ENCODE data around the gene OR4A16.

The OR4A16 gene, protein sequence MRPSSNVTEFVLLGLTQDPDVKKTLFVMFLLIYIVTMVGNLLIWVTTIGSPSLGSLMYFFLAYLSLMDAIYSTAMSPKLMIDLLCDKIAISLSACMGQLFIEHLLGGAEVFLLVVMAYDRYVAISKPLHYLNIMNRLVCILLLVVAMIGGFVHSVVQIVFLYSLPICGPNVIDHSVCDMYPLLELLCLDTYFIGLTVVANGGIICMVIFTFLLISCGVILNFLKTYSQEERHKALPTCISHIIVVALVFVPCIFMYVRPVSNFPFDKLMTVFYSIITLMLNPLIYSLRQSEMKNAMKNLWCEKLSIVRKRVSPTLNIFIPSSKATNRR

DNA sequence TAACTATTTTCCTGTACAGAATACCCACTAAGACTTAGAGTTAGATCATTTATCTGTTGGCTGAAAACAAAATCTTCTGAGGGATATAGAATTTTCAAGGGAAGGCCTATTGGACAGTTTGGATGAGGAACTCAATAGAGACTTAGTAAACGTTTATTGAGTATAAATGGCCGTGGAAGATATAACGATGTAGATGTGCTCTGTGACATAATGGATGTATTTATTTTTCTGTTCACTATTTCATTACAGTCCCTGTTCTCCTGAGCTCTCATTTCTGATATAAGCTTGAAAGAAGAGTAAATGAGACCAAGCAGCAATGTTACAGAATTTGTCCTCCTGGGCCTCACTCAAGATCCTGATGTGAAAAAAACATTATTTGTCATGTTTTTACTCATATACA, at the start of gene OR4A16:
TSS of gene OR4A16 (plus strand) at position 301 of the 400 bp plus-strand sequence. CDS start at position 301, 0 bp downstream.
- no peak for DNase-seq (ENCODE audit: low read depth)
- no peak within 1 kb of the TSS for H3K4me3 ChIP-seq (replicated peaks; ENCODE audit: low read depth, low read length)
- TF ChIP-seq, protein P1, sequence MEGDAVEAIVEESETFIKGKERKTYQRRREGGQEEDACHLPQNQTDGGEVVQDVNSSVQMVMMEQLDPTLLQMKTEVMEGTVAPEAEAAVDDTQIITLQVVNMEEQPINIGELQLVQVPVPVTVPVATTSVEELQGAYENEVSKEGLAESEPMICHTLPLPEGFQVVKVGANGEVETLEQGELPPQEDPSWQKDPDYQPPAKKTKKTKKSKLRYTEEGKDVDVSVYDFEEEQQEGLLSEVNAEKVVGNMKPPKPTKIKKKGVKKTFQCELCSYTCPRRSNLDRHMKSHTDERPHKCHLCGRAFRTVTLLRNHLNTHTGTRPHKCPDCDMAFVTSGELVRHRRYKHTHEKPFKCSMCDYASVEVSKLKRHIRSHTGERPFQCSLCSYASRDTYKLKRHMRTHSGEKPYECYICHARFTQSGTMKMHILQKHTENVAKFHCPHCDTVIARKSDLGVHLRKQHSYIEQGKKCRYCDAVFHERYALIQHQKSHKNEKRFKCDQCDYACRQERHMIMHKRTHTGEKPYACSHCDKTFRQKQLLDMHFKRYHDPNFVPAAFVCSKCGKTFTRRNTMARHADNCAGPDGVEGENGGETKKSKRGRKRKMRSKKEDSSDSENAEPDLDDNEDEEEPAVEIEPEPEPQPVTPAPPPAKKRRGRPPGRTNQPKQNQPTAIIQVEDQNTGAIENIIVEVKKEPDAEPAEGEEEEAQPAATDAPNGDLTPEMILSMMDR (IDR thresholded peaks at IDR 0.05; ENCODE audit: low read length, missing control alignments) = no peak

DNA sequence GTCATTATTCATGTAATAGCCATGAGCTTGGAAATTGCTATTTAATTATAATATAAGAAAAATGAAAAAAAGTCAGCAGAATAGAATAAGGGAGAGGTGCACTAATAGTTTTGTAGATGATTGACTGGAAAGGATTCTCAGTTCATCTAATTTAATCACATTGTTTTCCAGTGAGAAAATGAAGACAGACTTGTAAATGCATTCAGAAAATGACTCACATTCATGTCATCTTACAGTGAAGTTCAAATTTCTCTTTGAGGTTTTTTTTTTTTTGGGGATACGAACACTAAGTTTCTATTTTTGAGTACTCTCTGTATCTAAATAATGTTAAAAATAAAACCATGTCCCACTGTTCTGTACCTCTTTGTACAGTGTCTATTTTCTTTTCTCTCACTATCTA, 18.5 kb upstream of the OR4A16 start:
- DNase-seq (ENCODE audit: low read depth) = no peak
- TF ChIP-seq, protein P1 (IDR thresholded peaks at IDR 0.05; ENCODE audit: low read length, missing control alignments) = no peak
- H3K4me3 ChIP-seq (replicated peaks; ENCODE audit: low read depth, low read length) = no peak overlapping the region

DNA sequence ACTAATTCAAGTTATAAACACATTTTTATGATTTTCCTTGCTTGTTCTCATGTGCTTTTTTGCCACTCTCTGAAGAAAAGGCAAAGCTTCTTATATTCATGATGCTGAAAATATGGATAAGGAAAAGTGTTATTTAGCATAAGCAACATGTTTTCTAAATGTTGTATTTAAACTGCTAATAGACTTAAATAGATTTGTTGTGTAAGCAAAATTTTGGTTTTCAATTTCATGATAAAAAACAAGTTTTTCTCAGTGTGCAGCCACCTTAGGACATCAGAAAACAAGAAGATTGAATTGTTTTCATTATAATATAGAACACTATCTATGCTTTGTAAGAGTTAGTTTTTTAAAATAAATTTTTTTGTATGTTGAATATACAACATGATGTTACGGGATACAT, 2.3 kb downstream of the OR4A16 start:
- DNase-seq (ENCODE audit: low read depth) = no peak
- TF ChIP-seq, protein P1 (IDR thresholded peaks at IDR 0.05; ENCODE audit: low read length, missing control alignments) = no peak
- no peak overlapping the region for H3K4me3 ChIP-seq (replicated peaks; ENCODE audit: low read depth, low read length)

DNA sequence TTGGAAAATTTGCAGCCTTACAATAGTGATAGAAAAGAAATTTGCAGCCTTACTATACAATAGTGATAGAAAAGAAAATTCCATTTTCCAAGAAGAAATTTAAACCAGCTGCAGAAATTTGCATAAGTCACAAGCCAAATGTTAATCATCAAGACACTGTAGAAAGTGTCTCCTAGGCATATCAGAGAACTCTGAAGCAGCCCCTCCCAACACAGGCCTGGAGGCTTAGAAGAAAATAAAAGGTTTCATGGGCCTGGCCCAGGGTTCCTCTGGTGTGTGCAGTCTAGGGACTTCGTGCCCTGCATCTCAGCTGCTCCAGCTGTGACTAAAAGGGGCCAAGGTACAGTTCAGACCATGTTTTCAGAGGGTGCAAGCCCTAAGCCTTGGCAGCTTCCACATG, 6.0 kb downstream of the OR4A16 start:
- no peak overlapping the region for H3K4me3 ChIP-seq (replicated peaks; ENCODE audit: low read depth, low read length)
- TF ChIP-seq, protein P1 (IDR thresholded peaks at IDR 0.05; ENCODE audit: low read length, missing control alignments) = no peak
- no peak for DNase-seq (ENCODE audit: low read depth)

DNA sequence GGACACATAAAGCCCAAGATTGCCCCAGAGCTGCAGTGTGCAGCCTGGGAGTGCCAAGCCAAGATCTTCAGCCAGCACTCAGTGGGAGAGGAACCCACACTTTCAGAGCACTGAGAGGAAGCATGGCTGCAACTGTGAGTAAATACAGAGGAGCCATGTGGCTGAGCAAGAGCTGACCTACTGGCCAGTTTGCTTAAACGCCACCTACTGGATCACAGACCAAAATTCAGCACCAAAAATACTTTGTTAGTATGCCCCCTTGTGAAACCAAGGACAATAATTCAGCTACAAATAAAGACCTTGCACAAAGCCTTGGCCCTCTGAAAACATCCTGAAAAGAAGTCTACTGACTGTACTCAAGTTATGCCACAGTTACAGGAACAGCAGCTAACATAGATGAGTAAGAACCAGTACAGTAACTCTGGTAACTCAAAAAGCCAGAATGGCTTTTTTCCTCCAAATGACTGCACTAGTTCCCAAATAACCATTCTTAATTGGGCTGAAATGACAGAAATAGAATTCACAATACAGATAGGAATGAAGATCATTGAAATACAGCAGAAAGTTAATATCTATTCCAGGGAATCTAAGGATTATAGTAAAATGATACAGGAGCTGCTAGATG, 14.7 kb downstream of the OR4A16 start:
- TF ChIP-seq, protein P1 (IDR thresholded peaks at IDR 0.05; ENCODE audit: low read length, missing control alignments) = no peak
- no peak overlapping the region for H3K4me3 ChIP-seq (replicated peaks; ENCODE audit: low read depth, low read length)

DNA sequence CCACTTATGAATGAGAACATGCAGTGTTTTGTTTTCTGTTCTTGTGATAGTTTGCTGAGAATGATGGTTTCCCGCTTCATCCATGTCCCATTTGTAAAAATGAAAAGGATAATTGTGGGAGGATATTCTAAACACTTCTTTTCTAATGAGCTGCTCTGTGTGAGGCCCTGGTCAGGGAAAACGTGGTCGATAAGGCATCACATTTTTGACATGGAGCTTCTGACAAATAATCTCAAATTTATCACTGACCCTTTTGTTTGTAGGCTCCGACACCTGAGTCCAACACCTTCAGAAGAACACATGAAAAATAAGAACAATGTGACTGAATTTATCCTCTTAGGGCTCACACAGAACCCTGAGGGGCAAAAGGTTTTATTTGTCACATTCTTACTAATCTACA, 24.7 kb downstream of the OR4A16 start, which contains the start of gene OR4A15:
TSS of gene OR4A15 (plus strand) at position 301 of the 400 bp plus-strand sequence. CDS start at position 301, 0 bp downstream.
- no peak within 1 kb of the TSS for H3K4me3 ChIP-seq (replicated peaks; ENCODE audit: low read depth, low read length)
- no peak for DNase-seq (ENCODE audit: low read depth)
- TF ChIP-seq, protein P1 (IDR thresholded peaks at IDR 0.05; ENCODE audit: low read length, missing control alignments) = no peak

More for the DNA sequence above, 14.7 kb downstream of the OR4A16 start:
- DNase-seq (ENCODE audit: low read depth) = no peak

All from fibroblast of pulmonary artery (primary cell).